ENCODE data around the gene NLRP12.
"Not testable (repeated sequence)": the region's sequence is repeated elsewhere in the genome, so short reads cannot be mapped to it uniquely, and the experiment has no call there.

Gene NLRP12

DNA sequence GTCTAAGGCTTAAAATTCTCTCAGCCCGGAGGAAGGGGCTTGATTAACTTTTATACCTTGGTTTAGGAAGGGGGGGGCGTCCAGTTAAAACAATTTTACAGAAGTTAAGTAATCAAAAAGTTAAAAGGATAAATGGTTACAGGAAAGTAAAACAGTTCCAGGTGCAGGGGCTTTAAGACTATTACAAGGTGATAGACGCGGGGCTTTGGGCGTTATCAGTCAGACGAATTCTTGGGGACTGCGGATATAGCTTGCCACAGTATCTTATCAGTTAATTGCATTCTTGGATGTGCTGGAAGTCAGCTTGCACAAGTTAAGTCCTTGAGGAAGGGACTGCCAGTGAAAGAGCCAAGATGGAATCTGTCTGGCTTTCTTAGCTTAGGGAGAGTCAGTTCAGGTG lies 49.6 kb downstream of the NLRP12 start:
- not testable (repeated sequence) for DNase-seq (ENCODE audit: low spot score)

DNA sequence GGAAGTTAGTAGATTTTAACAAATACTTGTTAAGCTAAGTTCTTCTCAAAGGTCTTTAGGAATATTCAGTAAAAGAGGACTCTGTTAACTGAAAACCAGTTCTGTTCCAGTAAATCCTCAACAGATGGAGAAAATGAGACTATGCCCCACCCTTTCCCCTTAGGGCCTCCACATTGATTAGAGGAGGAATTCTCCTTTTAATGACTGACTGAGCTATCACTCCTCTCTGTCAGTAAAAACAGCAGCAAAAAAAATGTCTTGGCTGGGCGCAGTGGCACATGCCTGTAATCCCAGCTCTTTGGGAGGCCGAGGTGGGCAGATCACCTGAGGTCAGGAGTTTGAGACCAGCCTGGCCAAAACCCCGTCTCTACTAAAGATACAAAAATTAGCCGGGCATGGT lies 50.1 kb downstream of the NLRP12 start:
- DNase-seq (ENCODE audit: low spot score) = no peak

DNA sequence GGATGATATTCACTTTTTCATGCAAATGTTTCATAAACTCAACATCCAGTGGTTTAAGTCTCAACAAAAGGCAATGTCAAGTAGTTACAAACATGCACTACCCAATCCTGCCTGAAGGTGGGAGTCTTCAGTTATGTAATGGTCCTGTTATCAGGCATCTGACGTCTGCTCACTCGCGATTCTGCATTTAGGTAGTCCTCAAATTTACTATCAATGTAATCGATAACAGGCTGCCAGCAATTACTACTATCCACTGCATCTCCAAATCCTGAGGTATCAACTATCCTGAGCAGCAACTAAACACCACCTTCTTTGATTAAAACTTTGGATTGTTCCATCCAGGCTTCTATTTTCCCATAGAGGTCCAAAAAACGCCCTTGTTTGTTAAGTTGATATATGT lies 51.2 kb downstream of the NLRP12 start:
- DNase-seq (ENCODE audit: low spot score) = peak; percentile 55

DNA sequence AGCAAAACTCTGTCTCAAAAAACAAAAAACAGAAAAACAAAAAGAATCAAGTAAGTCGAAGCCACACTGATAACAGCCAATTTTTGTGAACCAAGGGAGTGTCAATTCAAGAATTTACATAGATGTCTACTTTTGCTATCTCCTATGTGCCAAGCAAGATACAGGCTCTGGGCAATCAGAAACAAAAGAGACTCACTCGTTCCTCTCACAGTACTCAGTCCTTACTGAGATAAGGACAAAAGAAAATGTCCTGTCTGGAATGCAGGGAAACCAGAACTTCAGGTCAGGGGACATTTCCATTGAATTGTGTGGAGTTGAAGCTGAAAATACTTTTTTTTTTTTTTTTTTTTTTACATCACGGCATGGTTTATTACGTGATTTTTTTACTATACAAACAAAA lies 53.0 kb downstream of the NLRP12 start:
- DNase-seq (ENCODE audit: low spot score) = no peak

DNA sequence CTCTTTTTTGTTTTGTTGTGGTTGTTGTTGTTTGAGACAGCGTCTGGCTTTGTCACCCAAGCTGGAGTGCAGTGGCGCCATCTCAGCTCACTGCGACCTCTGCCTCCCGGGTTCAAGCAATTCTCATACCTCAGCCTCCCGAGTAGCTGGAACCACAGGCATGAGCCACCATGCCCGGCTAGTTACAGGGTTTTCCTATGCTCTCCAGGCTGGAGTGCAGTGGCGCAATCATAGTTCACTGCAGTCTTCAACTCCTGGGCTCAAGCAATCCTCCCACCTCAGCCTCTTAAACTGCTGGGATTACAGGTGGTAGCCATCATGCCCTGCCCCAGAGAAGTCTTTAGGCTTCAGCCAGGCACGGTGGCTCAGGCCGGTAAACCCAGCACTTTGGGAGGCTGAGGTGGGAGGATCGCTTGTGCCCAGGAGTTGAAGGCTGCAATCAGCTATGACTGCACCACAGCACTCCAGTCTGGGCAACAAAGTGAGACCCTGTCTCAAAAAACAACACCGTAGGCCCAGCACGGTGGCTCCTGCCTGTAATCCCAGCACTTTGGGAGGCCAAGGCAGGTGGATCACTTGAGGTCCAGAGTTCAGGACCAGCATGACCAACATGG lies 54.3 kb downstream of the NLRP12 start:
- DNase-seq (ENCODE audit: low spot score) = not testable (repeated sequence)

DNA sequence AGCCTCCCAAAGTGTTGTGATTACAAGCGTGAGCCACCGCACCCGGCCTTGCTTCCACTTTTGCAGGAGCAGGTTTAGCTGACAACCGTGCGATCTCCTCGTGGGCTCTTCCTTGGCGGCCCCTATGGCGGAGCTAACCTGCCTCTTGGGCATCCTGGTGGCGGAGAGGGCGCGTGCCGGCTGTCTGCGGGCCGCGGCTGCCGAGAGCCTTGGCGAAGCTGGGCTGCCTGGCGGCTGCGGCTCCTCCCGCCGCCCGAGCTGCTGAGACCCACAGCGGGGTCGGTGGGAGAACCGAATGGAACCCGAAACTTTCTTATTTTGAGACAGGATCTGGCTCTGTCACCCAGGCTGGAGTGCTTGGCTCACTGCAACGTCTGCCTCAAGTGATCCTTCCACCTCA lies 55.7 kb downstream of the NLRP12 start:
- DNase-seq (ENCODE audit: low spot score) = no peak

DNA sequence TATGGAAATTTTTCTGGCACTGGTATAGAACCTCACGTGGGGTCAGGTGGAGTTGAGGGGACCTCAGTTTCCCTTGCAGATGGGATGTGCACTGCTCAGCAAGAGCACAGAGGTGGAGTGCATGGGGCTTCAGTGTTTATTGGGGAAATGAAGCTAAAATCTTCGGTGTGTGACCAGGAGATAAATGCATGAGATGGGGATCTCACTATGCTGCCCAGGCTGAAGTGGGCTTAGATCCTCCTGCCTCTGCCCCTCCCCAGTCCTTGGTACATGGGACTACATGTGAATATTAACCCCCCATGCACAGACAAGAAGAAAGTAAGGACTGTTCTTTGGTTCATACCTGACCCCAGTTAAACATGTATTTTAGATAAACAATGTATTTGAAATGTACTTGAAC lies 65.1 kb downstream of the NLRP12 start:
- DNase-seq (ENCODE audit: low spot score) = not testable (repeated sequence)
